IMR-90 (cell line): Measurements from ENCODE around the gene STX8. TPM values are rescaled to one million over a fixed set of nuclear protein-coding genes. Genes with fewer than 3 reads are reported as not detected.

ENCODE experiments used
- ATAC-seq: fragments of 200-7000 bp; cut with Tn5 transposase; 2 replicates; pipeline ENCODE4 v1.9.1; 2020; ENCODE audit warnings: low read depth, mild to moderate bottlenecking, moderate library complexity
- BruUV-seq: library from RNA; stranded (reverse); fragments of 400-500 nt; replicated peaks from 2 replicates; lab custom pipeline; 2021; lab: Mats Ljungman, UMichigan
- CTCF ChIA-PET: fragments of 300-600 bp; formaldehyde crosslinking; extraction: SDS; loops from one replicate; lab custom pipeline; 2021; ENCODE audit warnings: antibody characterized with exemption; lab: Yijun Ruan, JAX
- POLR2A ChIA-PET: fragments of 300-600 bp; sonication (Branson Sonifier 250); formaldehyde crosslinking; loops from one replicate; lab custom pipeline; 2022; ENCODE audit warnings: antibody characterized with exemption; ENCODE audit not compliant: unreplicated experiment; lab: Charles Lee
- DNase-seq: peaks from one replicate; pipeline ENCODE4 v3.0.0; 2013
- H2AFZ ChIP-seq: replicated peaks from 2 replicates; pipeline ENCODE3; 2013; ENCODE audit warnings: low read length, mild to moderate bottlenecking; ENCODE audit not compliant: poor library complexity
- H2AK5ac ChIP-seq: 2 replicates; pipeline ENCODE4 v1.6.1; 2013; ENCODE audit warnings: low read depth, low read length, inconsistent platforms
- H2AK9ac ChIP-seq: replicated peaks from 2 replicates; pipeline ENCODE3; 2013; ENCODE audit warnings: mild to moderate bottlenecking, low read depth, low read length, moderate library complexity; ENCODE audit not compliant: poor library complexity
- H2BK120ac ChIP-seq: 2 replicates; pipeline ENCODE4 v1.6.1; 2013; ENCODE audit warnings: low read depth, low read length, inconsistent platforms
- H2BK15ac ChIP-seq: 3 replicates; pipeline ENCODE4 v1.6.1; 2013; ENCODE audit warnings: low read depth, low read length, inconsistent platforms
- H2BK20ac ChIP-seq: 2 replicates; pipeline ENCODE4 v1.6.1; 2013; ENCODE audit warnings: low read depth, mild to moderate bottlenecking, inconsistent platforms, low read length, moderate library complexity
- H2BK5ac ChIP-seq: 2 replicates; pipeline ENCODE4 v1.6.1; 2013; ENCODE audit warnings: mild to moderate bottlenecking, low read depth, low read length, inconsistent platforms; ENCODE audit not compliant: poor library complexity, severe bottlenecking
- H3K14ac ChIP-seq: replicated peaks from 2 replicates; pipeline ENCODE4 v1.6.1; 2013; ENCODE audit warnings: low read depth, low read length, inconsistent platforms
- H3K18ac ChIP-seq: 2 replicates; pipeline ENCODE4 v1.6.1; 2013; ENCODE audit warnings: low read depth, low read length, control low read depth
- H3K23ac ChIP-seq: 2 replicates; pipeline ENCODE4 v1.6.1; 2013; ENCODE audit warnings: low read depth, low read length, inconsistent platforms
- H3K27ac ChIP-seq: 2 replicates; pipeline ENCODE4 v1.5.1; 2013; ENCODE audit warnings: mild to moderate bottlenecking, control low read depth, low read length; ENCODE audit not compliant: insufficient read depth
- H3K27me3 ChIP-seq: 2 replicates; pipeline ENCODE4 v1.6.1; 2013; ENCODE audit warnings: low read length; ENCODE audit not compliant: control insufficient read depth, insufficient read depth
- H3K36me3 ChIP-seq: 2 replicates; pipeline ENCODE4 v1.6.1; 2013; ENCODE audit warnings: low read length, mixed read lengths; ENCODE audit not compliant: control insufficient read depth, insufficient read depth
- H3K4ac ChIP-seq: 2 replicates; pipeline ENCODE4 v1.6.1; 2013; ENCODE audit warnings: low read depth, low read length, inconsistent platforms
- H3K4me1 ChIP-seq: 2 replicates; pipeline ENCODE4 v1.6.1; 2013; ENCODE audit warnings: low read length, mixed read lengths; ENCODE audit not compliant: control insufficient read depth, insufficient read depth
- H3K4me2 ChIP-seq: 2 replicates; pipeline ENCODE4 v1.6.1; 2013; ENCODE audit warnings: low read depth, mild to moderate bottlenecking, control low read depth, low read length, moderate library complexity
- H3K4me3 ChIP-seq: 2 replicates; pipeline ENCODE4 v1.5.1; 2013; ENCODE audit warnings: low read depth, mild to moderate bottlenecking, control low read depth, low read length, moderate library complexity; ENCODE audit not compliant: insufficient read depth
- H3K56ac ChIP-seq: 2 replicates; pipeline ENCODE4 v1.6.1; 2013; ENCODE audit warnings: low read length, inconsistent platforms; ENCODE audit not compliant: insufficient read depth; ENCODE audit errors: extremely low read depth
- H3K79me1 ChIP-seq, 2 experiments: 2 replicates each; pipeline ENCODE4 v1.6.1; 2013; ENCODE audit warnings: low read length in 2 of 2, inconsistent platforms in 1 of 2, low read depth in 1 of 2
- H3K9ac ChIP-seq: 2 replicates; pipeline ENCODE4 v1.6.1; 2013; ENCODE audit warnings: low read depth, low read length, control low read depth
- H3K9me1 ChIP-seq: 2 replicates; pipeline ENCODE4 v1.6.1; 2013; ENCODE audit warnings: low read length, inconsistent platforms; ENCODE audit not compliant: insufficient read depth
- H3K9me3 ChIP-seq: 2 replicates; pipeline ENCODE4 v1.6.1; 2013; ENCODE audit warnings: low read length; ENCODE audit not compliant: control insufficient read depth, insufficient read depth
- H4K20me1 ChIP-seq: 2 replicates; pipeline ENCODE4 v1.6.1; 2013; ENCODE audit warnings: low read length, inconsistent platforms; ENCODE audit not compliant: insufficient read depth
- H4K5ac ChIP-seq: 2 replicates; pipeline ENCODE4 v1.6.1; 2013; ENCODE audit warnings: mild to moderate bottlenecking, low read depth, low read length, control low read depth
- H4K8ac ChIP-seq, 2 experiments: 2 replicates each; pipeline ENCODE4 v1.6.1; 2013; ENCODE audit warnings: low read depth in 2 of 2, low read length in 2 of 2, control low read depth in 1 of 2, inconsistent platforms in 1 of 2
- H4K91ac ChIP-seq: 2 replicates; pipeline ENCODE4 v1.6.1; 2013; ENCODE audit warnings: low read depth, low read length, inconsistent platforms; ENCODE audit not compliant: insufficient read depth
- BHLHE40 ChIP-seq: fragments of 150-350 bp; IDR thresholded peaks from 2 replicates; pipeline ENCODE4 v1.6.1; 2016; ENCODE audit warnings: mild to moderate bottlenecking, low read depth, low read length
- CEBPB ChIP-seq: IDR thresholded peaks from 2 replicates; pipeline ENCODE4 v1.6.1; 2012; ENCODE audit warnings: low read depth, low read length, improper control_type of control experiment
- CHD1 ChIP-seq: IDR thresholded peaks from 2 replicates; pipeline ENCODE4 v1.6.1; 2012; ENCODE audit warnings: low read depth, low read length, improper control_type of control experiment
- FOS ChIP-seq: fragments of 150-350 bp; IDR thresholded peaks from 2 replicates; pipeline ENCODE4 v1.6.1; 2016; ENCODE audit warnings: low read depth, low read length
- MAFK ChIP-seq: IDR thresholded peaks from 2 replicates; pipeline ENCODE4 v1.6.1; 2012; ENCODE audit warnings: low read depth, low read length, improper control_type of control experiment
- MAZ ChIP-seq: IDR thresholded peaks from 2 replicates; pipeline ENCODE4 v1.6.1; 2012; ENCODE audit warnings: low read depth, mild to moderate bottlenecking, low read length, improper control_type of control experiment, moderate library complexity, borderline replicate concordance
- MXI1 ChIP-seq: IDR thresholded peaks from 2 replicates; pipeline ENCODE4 v1.6.1; 2012; ENCODE audit warnings: low read depth, mild to moderate bottlenecking, low read length, moderate library complexity, borderline replicate concordance
- NFE2L2 ChIP-seq: fragments of 150-350 bp; IDR thresholded peaks from 2 replicates; pipeline ENCODE4 v1.6.1; 2016; ENCODE audit warnings: low read depth, mild to moderate bottlenecking, low read length
- RAD21 ChIP-seq: IDR thresholded peaks from 2 replicates; pipeline ENCODE4 v1.6.1; 2012; ENCODE audit warnings: low read length, improper control_type of control experiment
- RCOR1 ChIP-seq: IDR thresholded peaks from 2 replicates; pipeline ENCODE4 v1.6.1; 2012; ENCODE audit warnings: mild to moderate bottlenecking, low read length, improper control_type of control experiment; ENCODE audit not compliant: insufficient replicate concordance
- RFX5 ChIP-seq: IDR thresholded peaks from 2 replicates; pipeline ENCODE4 v1.8.0; 2012; ENCODE audit warnings: low read depth, mild to moderate bottlenecking, low read length, moderate library complexity
- SMC3 ChIP-seq: fragments of 150-350 bp; IDR thresholded peaks from 2 replicates; pipeline ENCODE4 v1.6.1; 2016; ENCODE audit warnings: low read depth, mild to moderate bottlenecking, antibody characterized with exemption, low read length, moderate library complexity
- WGBS, 2 experiments: methylation state at CpG; one replicate each; pipeline versions ENCODE4 v1.1.5 to v1.1.7; 2013; ENCODE audit warnings: missing lambda C conversion rate in 2 of 2; ENCODE audit not compliant: insufficient read length in 1 of 2; ENCODE audit errors: extremely low coverage in 2 of 2; 5-methylcytosine and 5-hydroxymethylcytosine counted together
- dilution Hi-C: fragments of 300-500 bp; cut with HindIII; formaldehyde crosslinking; loops from one replicate; pipeline ENCODE4 v1.14.3; 2018; ENCODE audit warnings: low sequenced_read_pairs; ENCODE audit not compliant: unreplicated experiment
- in situ Hi-C: fragments of 300-500 bp; cut with MboI; formaldehyde crosslinking; loops from 3 replicates; pipeline ENCODE4 v1.14.3; 2019; ENCODE audit warnings: low sequenced_read_pairs, inconsistent platforms, mixed read lengths
- intact Hi-C: fragments of 100-400 bp; cut with micrococcal nuclease; formaldehyde crosslinking; loops from 2 replicates; pipeline ENCODE4 v1.10.0; 2022
- polyA plus RNA-seq, 3 experiments: library from polyadenylated mRNA; depleted of rRNA; stranded (reverse); fragments of >200 nt; gene quantifications; 2 replicates each; pipeline ENCODE4 v1.2.3, GENCODE V29; 2012; ENCODE audit warnings: low replicate concordance in 1 of 3
- total RNA-seq: library from RNA; depleted of rRNA; stranded (reverse); fragments of >200 nt; gene quantifications from 2 replicates; pipeline ENCODE4 v1.2.3, GENCODE V29; 2012
- TF ChIP-seq, protein P1 (sequence below): fragments of 150-350 bp; IDR thresholded peaks from 2 replicates; pipeline ENCODE4 v1.6.1; 2017; ENCODE audit warnings: mild to moderate bottlenecking, antibody characterized with exemption, low read length, low read depth
- TF ChIP-seq, protein P2 (sequence below): conservative IDR thresholded peaks from 2 replicates; pipeline ENCODE4 v1.5.1; 2012; ENCODE audit warnings: mild to moderate bottlenecking, low read depth, low read length, improper control_type of control experiment

Gene STX8
- total and polyA plus RNA-seq, 2 of the 4 experiments (the other 2 are of a cell fraction): 26.5 to 47.0 TPM

DNA sequence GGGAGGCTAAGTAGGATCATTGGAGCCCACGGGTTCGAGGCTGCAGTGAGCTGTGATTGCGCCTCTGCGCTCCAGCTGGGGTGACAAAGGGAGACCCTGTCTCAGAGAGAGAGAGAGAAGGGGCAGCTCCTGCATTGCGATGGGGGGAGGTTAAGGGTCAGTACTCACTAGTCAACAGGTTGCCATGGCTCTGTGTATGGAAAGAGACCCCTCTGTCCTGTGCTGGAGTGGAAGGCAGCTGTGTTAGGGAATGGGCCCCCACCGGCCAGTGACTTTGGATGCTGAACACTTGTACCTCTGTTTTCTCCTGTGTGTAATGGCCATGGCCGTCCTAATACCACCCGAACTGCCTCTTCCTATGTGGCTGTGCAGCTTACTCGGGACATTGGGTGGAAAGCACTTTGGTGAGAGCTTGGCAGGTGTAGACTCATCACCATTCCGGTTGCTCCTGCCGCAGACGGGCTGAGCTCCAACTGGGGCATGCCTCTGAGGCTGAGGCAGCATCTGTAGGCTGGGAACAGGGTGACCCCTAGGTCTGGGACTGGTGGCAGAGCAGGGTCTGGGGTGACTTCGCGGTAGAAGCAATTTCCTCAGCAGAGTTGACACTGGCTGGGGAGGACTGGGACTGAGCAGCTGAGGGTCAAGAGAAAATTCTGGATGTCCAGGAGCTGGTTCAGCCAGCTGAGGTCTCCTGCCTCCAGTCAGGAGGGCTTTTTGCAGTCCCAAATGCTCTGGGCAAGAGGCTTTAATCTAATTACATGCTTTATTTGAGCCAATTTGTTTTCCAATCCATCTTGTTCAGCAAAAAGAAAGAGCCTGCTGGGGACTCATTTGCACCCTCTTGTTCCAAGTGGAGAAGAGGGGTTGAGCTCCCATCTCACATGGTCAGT, 369.9 kb downstream of the STX8 start:
- Histone ChIP-seq H3K14ac (no peak overlapping the region), H3K4me2 (no peak overlapping the region), H2AFZ (no peak overlapping the region), H3K56ac (no peak overlapping the region), H3K23ac (no peak overlapping the region), H3K36me3 (no peaks in the 10 kb centered on the region), H3K4ac (no peak overlapping the region), H2AK9ac (no peak overlapping the region), H4K8ac (no peak overlapping the region), H3K9me3 (no peaks in the 10 kb centered on the region), H3K4me3 (no peak overlapping the region), H3K9me1 (no peaks in the 10 kb centered on the region), H4K5ac (no peak overlapping the region), H3K27ac (no peak overlapping the region), H2BK120ac (no peak overlapping the region), H2BK5ac (no peak overlapping the region), H3K18ac (no peak overlapping the region), H4K20me1 (no peaks in the 10 kb centered on the region), H3K27me3 (peaks cover 17% of the 10 kb centered on the region; the same call in 1 of the 2 replicates), H4K91ac (no peak overlapping the region), H2BK15ac (no peak overlapping the region), H3K4me1 (no peaks in the 10 kb centered on the region; the same call in 1 of the 2 replicates), H2BK20ac (no peak overlapping the region), H3K9ac (no peak overlapping the region), H2AK5ac (no peak overlapping the region), H3K79me1 (no peaks in the 10 kb centered on the region)
- ChIA-PET CTCF (no interaction called here), POLR2A (interaction anchor here (0.7 kb wide), 1 partner anchor 27 kb away, joined by 3 read pairs; no protein-coding TSS in a partner anchor)
- in situ Hi-C loops (loop anchor here (10.0 kb wide), 1 partner anchor 61 kb away; no protein-coding TSS in a partner anchor), dilution Hi-C loops (no loop called here), intact Hi-C loops (no loop called here)
- BruUV-seq: no TSS peak
- no peak for ATAC-seq
- 90% methylated on average over 2 of the region's 14 CpGs; no CpG with 5 or more reads in 1 of the 2 experiments for WGBS, 2 experiments
- DNase-seq: no peak
- TF ChIP-seq RAD21: no peak
- no peak for TF ChIP-seq MAZ
- no peak for TF ChIP-seq NFE2L2
- no peak for TF ChIP-seq MXI1
- TF ChIP-seq RCOR1: no peak
- TF ChIP-seq MAFK: no peak
- TF ChIP-seq SMC3: no peak
- TF ChIP-seq CHD1: no peak
- TF ChIP-seq, protein P1, sequence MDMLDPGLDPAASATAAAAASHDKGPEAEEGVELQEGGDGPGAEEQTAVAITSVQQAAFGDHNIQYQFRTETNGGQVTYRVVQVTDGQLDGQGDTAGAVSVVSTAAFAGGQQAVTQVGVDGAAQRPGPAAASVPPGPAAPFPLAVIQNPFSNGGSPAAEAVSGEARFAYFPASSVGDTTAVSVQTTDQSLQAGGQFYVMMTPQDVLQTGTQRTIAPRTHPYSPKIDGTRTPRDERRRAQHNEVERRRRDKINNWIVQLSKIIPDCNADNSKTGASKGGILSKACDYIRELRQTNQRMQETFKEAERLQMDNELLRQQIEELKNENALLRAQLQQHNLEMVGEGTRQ: no peak
- TF ChIP-seq BHLHE40: no peak
- TF ChIP-seq, protein P2, sequence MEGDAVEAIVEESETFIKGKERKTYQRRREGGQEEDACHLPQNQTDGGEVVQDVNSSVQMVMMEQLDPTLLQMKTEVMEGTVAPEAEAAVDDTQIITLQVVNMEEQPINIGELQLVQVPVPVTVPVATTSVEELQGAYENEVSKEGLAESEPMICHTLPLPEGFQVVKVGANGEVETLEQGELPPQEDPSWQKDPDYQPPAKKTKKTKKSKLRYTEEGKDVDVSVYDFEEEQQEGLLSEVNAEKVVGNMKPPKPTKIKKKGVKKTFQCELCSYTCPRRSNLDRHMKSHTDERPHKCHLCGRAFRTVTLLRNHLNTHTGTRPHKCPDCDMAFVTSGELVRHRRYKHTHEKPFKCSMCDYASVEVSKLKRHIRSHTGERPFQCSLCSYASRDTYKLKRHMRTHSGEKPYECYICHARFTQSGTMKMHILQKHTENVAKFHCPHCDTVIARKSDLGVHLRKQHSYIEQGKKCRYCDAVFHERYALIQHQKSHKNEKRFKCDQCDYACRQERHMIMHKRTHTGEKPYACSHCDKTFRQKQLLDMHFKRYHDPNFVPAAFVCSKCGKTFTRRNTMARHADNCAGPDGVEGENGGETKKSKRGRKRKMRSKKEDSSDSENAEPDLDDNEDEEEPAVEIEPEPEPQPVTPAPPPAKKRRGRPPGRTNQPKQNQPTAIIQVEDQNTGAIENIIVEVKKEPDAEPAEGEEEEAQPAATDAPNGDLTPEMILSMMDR: no peak
- no peak for TF ChIP-seq FOS
- no peak for TF ChIP-seq RFX5
- TF ChIP-seq CEBPB: no peak
